Measurements from ENCODE around the gene ERC2.

The ERC2 gene

GRCh38 chr3:56366641-56367162 lies 101.6 kb downstream of the ERC2 start:
- DNase-seq (ENCODE audit: low spot score): no peak

- no peak for DNase-seq (ENCODE audit: low spot score)
Observed at GRCh38 chr3:56365905-56366640, 102.2 kb downstream of the ERC2 start.

- DNase-seq (ENCODE audit: low spot score): no peak
Observed at GRCh38 chr3:56364665-56365064, 103.6 kb downstream of the ERC2 start.

DNA sequence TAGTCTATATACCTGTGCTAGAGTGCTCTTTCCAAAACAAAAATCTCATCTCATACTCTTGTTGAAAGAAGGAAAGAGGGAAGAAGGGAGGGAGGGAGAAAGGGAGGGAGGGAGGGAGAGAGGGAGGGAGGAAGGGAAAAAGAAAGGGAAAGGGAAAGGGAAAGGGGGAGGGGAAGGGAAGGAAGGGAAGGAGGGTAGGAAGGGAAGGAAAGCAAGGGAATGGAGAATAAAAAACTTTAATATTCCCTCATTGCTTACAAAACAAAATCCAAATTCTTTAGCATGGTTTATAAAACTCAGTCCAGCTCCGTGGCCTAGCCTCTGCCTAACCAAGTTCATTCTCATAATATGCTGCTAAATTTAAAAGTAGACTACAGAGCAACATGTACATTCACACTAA lies 104.5 kb downstream of the ERC2 start:
- no peak for DNase-seq (ENCODE audit: low spot score)

DNA sequence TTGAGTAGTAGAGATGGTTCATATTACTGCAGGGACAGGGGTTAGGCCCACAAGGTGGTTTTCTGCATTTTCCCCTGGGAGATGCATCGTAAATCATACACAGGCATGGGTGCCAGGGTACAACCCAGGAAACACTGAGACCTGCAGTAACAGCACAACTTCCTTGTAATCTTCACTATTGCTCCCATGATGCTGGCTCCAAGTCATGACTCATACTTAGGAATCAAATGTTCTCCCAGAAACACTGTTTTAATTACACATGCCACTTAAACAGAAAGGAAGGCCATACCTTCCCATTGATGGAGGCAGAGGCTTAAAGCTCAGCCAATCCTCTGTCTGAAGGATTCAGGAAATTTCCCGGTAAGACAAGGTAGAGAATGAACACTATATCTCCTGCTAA lies 106.5 kb downstream of the ERC2 start:
- no peak for DNase-seq (ENCODE audit: low spot score)

DNA sequence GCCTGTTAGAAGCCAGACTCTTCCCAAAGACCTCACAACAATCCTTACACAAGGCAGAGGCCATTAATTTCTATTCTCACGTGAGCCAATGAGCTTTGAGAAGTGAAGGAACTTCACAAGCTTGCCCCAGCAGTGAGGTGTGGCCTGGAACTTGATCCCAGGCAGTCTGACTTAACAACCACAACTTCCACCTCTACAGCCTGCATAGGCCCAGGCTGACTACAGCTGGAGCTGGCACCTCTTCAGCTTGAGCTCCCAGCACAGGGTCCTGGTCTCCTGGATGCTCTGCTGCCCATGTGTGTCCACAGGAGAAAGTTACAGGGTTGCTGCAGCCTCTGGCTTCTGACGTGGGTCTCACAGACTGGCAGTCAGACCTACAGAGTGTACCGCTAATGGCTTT lies 111.0 kb downstream of the ERC2 start:
- no peak for DNase-seq (ENCODE audit: low spot score)

GRCh38 chr3:56356808-56357207 lies 111.5 kb downstream of the ERC2 start:
- no peak for DNase-seq (ENCODE audit: low spot score)

DNA sequence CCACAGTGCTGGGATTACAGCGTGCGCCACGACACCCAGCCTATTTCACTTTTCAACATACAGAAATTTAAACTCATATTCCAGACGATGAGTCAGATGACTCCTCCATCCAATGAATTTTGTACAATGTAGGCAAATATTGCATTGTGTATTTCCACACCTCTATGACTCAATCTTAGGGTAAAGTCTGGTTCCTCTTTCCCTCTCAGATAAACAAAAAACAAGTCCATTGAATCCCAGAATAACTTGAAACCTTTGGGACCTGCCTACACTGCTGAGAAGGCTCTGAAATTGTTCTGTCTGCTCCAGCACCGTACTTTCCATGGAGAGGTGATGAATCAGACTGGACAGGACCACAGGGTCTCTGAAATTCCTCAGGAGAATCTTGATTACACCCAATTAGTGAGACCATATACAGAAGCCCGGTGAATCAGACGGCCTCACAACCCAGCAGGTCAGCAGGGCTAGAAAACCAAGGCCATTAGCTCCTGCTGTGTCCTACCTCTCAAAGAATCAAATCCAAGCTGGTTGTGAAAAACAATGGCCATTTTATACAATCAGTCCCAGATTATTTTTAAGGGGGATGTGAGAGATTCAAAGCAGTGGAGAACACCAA lies 112.6 kb downstream of the ERC2 start:
- DNase-seq (ENCODE audit: low spot score): no peak

DNA sequence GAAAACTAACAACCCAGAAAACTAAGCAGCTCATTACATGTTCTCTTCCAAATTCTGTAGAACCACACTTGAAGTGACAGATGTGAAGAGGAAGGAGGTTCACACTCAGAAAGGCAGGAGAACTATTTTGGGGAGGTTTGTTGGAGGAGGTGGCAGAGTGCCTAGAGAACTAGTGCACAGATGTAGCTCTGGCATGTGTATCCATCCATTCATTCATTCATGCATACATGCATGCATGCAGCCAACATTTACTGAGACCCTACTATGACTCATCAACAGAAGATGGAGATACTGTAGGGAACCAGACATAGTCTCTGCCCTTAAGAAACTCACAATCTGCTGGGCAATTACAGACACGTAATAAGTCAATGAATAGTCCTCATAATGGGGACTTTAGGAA lies 116.7 kb downstream of the ERC2 start:
- no peak for DNase-seq (ENCODE audit: low spot score)

GRCh38 chr3:56347219-56347871 lies 120.9 kb downstream of the ERC2 start:
- peak; percentile 32 for DNase-seq (ENCODE audit: low spot score)

- DNase-seq (ENCODE audit: low spot score): no peak
Observed at GRCh38 chr3:56342475-56342874, 125.8 kb downstream of the ERC2 start.

- no peak for DNase-seq (ENCODE audit: low spot score)
Observed at GRCh38 chr3:56339671-56340070, 128.6 kb downstream of the ERC2 start.

- DNase-seq (ENCODE audit: low spot score): no peak
Observed at GRCh38 chr3:56339244-56339643, 129.0 kb downstream of the ERC2 start.

DNA sequence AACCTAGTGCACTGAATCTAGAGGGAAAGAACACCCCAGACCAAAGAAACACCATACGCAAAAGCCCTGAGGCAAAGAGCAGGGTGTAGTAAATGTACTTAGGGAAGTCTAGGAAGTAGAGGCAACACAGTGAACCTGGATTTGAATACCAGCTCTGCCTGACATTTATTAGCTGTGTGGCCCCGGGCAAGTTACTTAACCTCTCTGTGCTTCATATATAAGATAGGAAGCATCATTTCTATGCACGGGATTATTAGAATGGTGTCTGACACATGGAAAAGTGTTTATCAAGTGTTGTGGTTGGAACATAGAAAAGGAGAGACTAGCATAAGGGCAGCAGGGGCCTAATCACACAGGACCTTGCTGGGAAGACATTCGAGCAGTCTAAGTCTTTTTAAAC lies 132.2 kb downstream of the ERC2 start:
- DNase-seq (ENCODE audit: low spot score): no peak

GRCh38 chr3:56324473-56324872 lies 143.8 kb downstream of the ERC2 start:
- DNase-seq (ENCODE audit: low spot score): no peak

DNA sequence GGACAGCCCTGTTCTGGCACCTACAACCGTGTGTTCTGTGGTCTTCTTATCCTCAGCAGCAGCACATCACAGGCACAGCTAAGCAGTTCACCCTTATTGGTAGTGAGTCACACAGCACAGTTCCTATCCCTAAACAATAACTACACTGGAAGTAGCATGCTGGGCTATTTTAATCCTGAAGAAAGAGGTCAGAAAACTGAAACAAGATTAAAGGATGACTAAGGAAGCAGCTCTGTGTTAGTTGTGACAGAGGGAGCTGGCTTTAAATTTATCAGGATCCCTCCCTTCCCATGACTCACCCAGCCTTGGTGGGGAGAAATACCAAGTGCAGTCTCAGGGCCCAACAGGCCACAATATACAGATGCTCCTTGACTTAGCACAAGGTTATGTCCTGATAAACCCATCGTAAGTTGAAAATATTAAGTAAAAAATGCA lies 144.3 kb downstream of the ERC2 start:
- no peak for DNase-seq (ENCODE audit: low spot score)

GRCh38 chr3:56322862-56323261 lies 145.4 kb downstream of the ERC2 start:
- DNase-seq (ENCODE audit: low spot score): no peak

DNA sequence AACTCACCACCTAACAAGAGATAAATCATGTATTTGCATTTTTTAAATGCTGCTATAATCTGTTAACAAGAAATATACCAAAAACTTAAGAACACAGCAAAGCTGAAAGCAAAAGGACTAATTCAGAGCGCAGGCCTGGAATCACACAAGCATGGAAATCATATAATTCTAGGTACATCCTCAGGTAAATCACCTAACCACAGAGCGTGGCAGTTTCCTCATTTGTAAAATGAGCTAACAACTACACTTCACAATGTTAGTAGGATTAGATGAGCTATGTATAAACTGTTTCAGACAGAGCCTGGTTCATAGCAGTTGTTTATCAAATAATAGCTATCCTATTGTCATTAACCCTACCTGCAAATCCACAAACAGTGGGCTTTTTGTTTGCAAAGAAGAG lies 146.4 kb downstream of the ERC2 start:
- no peak for DNase-seq (ENCODE audit: low spot score)

DNA sequence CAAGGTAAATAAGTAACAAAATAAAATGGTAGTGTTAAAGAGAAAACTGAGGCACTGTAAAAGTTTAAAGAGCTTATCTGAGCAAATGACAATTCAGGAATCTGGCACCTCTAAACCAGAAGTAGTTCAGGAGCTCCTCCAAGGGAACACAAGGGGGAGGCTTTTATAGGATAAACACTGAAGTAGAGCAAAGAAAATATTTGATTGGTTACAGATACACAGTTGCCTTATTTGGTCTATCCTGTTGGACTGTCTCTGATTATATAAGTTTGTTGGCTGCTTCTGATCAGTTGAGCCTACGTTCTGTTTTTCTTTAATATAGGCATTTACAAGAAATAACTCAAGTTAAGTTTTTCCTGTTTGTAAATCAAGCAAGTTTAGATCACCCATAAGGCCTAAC lies 146.9 kb downstream of the ERC2 start:
- DNase-seq (ENCODE audit: low spot score): no peak

DNA sequence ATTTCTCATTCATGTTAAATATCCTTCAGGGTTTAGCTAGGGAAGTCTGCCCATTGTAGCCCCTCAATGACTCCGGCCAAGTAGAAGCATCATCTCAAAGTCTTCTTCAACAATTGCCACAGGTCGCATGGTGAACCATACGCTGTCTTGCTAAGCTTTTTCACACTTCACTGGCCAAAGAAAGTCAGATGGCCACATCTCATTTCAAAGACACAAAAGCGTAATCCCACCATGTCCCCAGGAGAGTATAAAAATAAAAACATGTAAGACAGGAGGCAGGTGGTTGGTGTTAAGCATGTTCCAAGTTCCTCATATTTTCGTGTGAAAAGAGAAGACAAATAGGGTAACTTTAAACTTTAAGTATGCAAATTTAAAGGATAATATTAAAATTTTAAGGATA lies 147.4 kb downstream of the ERC2 start:
- DNase-seq (ENCODE audit: low spot score): no peak

DNA sequence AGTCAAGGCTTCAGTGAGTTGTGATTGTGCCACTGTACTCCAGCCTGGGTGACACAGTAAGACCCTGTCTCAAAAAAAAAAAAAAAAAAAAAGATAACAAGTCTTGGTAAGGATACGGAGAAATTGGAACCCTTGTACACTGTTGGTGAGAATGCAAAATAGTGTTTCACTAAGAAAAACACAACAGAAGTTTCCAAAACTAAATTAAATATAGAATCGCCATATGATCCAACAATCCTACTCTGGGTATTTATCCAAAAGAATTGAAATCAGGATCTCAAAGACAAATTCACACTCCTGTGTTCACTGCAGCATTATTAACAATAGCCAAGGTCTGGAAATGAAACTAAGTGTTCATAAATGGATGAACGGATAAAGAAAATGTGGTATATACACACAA lies 149.4 kb downstream of the ERC2 start:
- DNase-seq (ENCODE audit: low spot score): no peak

GRCh38 chr3:56316944-56317343 lies 151.3 kb downstream of the ERC2 start:
- no peak for DNase-seq (ENCODE audit: low spot score)

- DNase-seq (ENCODE audit: low spot score): no peak
Observed at GRCh38 chr3:56314842-56315241, 153.4 kb downstream of the ERC2 start.
